Stomach (tissue), 4 donors: Measurements from ENCODE around the gene TFAM.

Source experiments
- CTCF ChIP-seq, 7 experiments: fragments of 450-650 bp in 4 of 7; fragments of 200-600 bp in 3 of 7; sonication (generic) in 3 of 7; IDR thresholded peaks; one replicate each; pipeline ENCODE4 v1.5.1; 2016 to 2019; ENCODE audit warnings: antibody characterized with exemption in 7 of 7, control low read depth in 2 of 7, mild to moderate bottlenecking in 1 of 7
- POLR2A ChIP-seq, 4 donors: fragments of 450-650 bp; IDR thresholded peaks; one replicate each; pipeline ENCODE4 v1.6.1; 2016; ENCODE audit warnings: antibody characterized with exemption in 4 of 4, control low read depth in 2 of 4, mild to moderate bottlenecking in 1 of 4, moderate library complexity in 1 of 4

DNA sequence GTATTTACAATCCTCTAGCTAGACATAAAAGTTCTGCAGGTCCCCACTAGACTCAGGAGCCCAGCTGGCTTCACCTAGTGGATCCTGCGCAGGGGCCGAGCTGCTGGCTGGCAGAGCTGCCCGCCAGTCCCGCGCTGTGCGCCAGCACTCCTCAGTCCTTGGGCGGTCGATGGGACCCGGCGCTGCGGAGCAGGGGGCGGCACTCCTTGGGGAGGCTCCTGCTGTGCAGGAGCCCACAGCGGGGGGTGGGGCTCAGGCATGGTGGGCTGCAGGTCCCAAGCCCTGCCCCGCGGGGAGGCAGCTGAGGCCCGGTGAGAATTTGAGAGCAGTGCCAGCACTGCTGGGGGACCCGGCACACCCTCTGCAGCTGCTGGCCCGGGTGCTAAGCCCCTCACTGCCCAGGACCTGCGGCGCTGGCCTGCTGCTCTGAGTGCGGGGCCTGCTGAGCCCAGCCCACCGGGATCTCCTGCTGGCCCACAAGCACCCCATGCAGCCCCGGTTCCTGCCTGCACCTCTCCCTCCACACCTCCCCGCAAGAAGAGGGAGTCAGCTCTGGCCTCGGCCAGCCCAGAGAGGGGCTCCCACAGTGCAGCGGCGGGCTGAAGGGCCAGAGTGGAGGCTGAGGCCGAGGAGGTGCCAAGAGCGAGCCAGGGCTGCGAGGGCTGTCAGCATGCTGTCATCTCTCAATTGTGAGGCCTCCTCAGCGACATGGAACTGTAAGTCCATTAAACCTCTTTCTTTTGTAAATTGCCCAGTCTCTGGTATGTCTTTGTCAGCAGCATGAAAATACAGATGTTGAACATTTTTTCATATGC is 63.1 kb downstream of the TFAM start:
- TF ChIP-seq CTCF (IDR thresholded peaks at IDR 0.05) (no peak), POLR2A (IDR thresholded peaks at IDR 0.05) (no peak)
